ENCODE measurements around the gene TMEM273. TPM values are rescaled to one million over a fixed set of nuclear protein-coding genes. Genes with fewer than 3 reads are reported as not detected.

TMEM273 gene
- total RNA-seq, 1 donor from 2014 or later: not detected

- Mint-ChIP-seq H3K4me3 (no peak overlapping the region), H3K4me1 (no peaks in the 10 kb centered on the region), H3K27ac (no peak overlapping the region), H3K9me3 (peaks cover 8% of the 10 kb centered on the region), H3K27me3 (ENCODE audit: low read depth) (peaks cover 44% of the 10 kb centered on the region), H3K36me3 (no peaks in the 10 kb centered on the region)
- DNase-seq (ENCODE audit: low spot score in 2 of 2, unreplicated experiment in 2 of 2): no peak
- TF ChIP-seq CTCF (IDR thresholded peaks at IDR 0.05; ENCODE audit: unreplicated experiment): no peak
Measured at GRCh38 chr10:49136525-49136924, 51.7 kb downstream of the TMEM273 start.

DNA sequence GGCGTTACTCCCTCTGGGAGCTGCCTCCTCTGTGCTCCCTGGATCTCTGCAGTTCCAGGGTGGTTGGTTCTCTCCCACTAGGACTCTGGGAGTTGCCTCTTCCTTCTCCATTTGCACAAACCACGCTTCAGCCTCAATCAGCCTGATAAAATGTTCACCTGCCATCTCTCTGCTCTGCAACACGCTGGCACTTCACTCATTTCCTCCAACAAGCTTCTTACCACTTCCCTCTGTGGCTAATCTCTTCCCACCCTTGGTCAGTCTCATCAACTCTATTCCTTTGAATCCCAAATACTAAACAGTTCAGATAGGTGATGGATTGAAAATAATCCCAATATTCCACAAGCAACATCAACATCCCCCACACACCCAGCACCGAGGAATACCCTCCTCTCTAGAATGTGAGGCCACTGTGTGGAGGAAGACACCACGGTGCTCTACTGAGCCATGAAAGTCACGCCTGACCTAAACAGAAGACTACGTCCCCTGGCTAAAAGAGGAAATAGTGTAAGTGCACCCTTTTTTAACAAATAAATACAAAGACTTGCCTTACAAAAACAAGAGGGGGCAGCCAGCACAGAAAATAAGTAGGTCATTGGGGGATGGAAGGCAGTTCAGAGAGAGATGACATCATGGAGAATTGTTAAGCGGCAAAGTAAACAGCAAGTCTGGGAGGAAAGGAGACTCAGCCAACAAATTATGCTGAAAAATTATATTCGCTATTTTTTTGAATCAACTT lies 52.4 kb downstream of the TMEM273 start:
- TF ChIP-seq CTCF (IDR thresholded peaks at IDR 0.05; ENCODE audit: unreplicated experiment): no peak
- Mint-ChIP-seq H3K36me3 (no peaks in the 10 kb centered on the region), H3K27me3 (ENCODE audit: low read depth) (peaks cover 44% of the 10 kb centered on the region), H3K27ac (no peak overlapping the region), H3K4me1 (no peaks in the 10 kb centered on the region), H3K9me3 (peaks cover 8% of the 10 kb centered on the region), H3K4me3 (no peak overlapping the region)
- no peak for DNase-seq (ENCODE audit: low spot score in 2 of 2, unreplicated experiment in 2 of 2)

DNA sequence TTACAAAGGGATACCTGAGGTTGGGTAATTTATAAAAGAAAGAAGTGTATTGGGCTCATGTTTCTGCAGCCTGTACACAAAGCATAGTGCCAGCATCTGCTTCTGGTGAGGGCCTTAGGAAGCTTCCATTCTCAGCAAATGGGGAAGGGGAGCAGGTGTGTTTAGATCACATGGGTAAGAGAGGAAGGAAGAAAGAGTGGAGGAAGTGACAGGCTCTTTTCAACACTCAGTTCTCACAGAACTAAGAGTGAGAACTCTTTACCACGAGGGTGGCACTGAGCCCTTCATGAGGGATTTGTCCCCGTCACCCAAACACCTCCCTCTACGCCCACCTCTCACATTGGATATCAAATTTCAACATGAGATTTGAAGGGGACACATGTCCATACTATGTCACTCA lies 53.9 kb downstream of the TMEM273 start:
- no peak for DNase-seq (ENCODE audit: low spot score in 2 of 2, unreplicated experiment in 2 of 2)
- no peaks in the 10 kb centered on the region for H3K36me3 Mint-ChIP-seq
- no peak for TF ChIP-seq CTCF (IDR thresholded peaks at IDR 0.05; ENCODE audit: unreplicated experiment)
- peaks cover 44% of the 10 kb centered on the region for H3K27me3 Mint-ChIP-seq (ENCODE audit: low read depth)
- peaks cover 8% of the 10 kb centered on the region for H3K9me3 Mint-ChIP-seq
- no peak overlapping the region for H3K4me3 Mint-ChIP-seq
- H3K27ac Mint-ChIP-seq: no peak overlapping the region
- H3K4me1 Mint-ChIP-seq: no peaks in the 10 kb centered on the region

GRCh38 chr10:49133706-49134248 lies 54.4 kb downstream of the TMEM273 start, which contains the start of gene FAM170B:
FAM170B (minus strand) TSS chr10:49134021; CDS start chr10:49133918, 103 bp downstream.
- Mint-ChIP-seq H3K36me3 (no peaks in the 10 kb centered on the region), H3K4me1 (no peaks in the 10 kb centered on the region), H3K9me3 (peaks cover 8% of the 10 kb centered on the region), H3K4me3 (no peak within 1 kb of the TSS), H3K27me3 (ENCODE audit: low read depth) (peaks cover 47% of the 10 kb centered on the region), H3K27ac (no peak within 1 kb of the TSS)
- no peak for TF ChIP-seq CTCF (IDR thresholded peaks at IDR 0.05; ENCODE audit: unreplicated experiment)
- no peak for DNase-seq (ENCODE audit: low spot score in 2 of 2, unreplicated experiment in 2 of 2)

GRCh38 chr10:49132362-49132737 lies 55.8 kb downstream of the TMEM273 start:
- Mint-ChIP-seq H3K4me3 (no peak overlapping the region), H3K36me3 (no peaks in the 10 kb centered on the region), H3K27ac (no peak overlapping the region), H3K4me1 (no peaks in the 10 kb centered on the region), H3K27me3 (ENCODE audit: low read depth) (peaks cover 46% of the 10 kb centered on the region), H3K9me3 (peaks cover 8% of the 10 kb centered on the region)
- no peak for DNase-seq (ENCODE audit: low spot score in 2 of 2, unreplicated experiment in 2 of 2)
- TF ChIP-seq CTCF (IDR thresholded peaks at IDR 0.05; ENCODE audit: unreplicated experiment): no peak

All from mesothelial cell of epicardium (in vitro differentiated cells).